HUES48 (cell line): ENCODE results near the gene SMC6.

Experiments used
- H3K27ac ChIP-seq: one replicate; pipeline ENCODE4 v1.7.0; 2013; ENCODE audit warnings: low read depth, low read length, inconsistent platforms
- H3K27me3 ChIP-seq: 2 replicates; pipeline ENCODE4 v1.6.1; 2013; ENCODE audit warnings: mild to moderate bottlenecking, low read length; ENCODE audit not compliant: control insufficient read depth, insufficient read depth
- H3K36me3 ChIP-seq: 2 replicates; pipeline ENCODE4 v1.6.1; 2013; ENCODE audit warnings: low read length; ENCODE audit not compliant: control insufficient read depth, insufficient read depth
- H3K4me1 ChIP-seq: 2 replicates; pipeline ENCODE4 v1.6.1; 2013; ENCODE audit warnings: mild to moderate bottlenecking, low read length; ENCODE audit not compliant: control insufficient read depth, insufficient read depth
- H3K4me3 ChIP-seq: 2 replicates; pipeline ENCODE4 v1.5.1; 2013; ENCODE audit warnings: mild to moderate bottlenecking, low read depth, low read length
- H3K9ac ChIP-seq: 2 replicates; pipeline ENCODE4 v1.6.1; 2013; ENCODE audit warnings: mild to moderate bottlenecking, low read depth, low read length, moderate library complexity
- H3K9me3 ChIP-seq: 2 replicates; pipeline ENCODE4 v1.6.1; 2013; ENCODE audit warnings: low read length; ENCODE audit not compliant: control insufficient read depth, insufficient read depth

The SMC6 gene

GRCh38 chr2:17630089-17630488, 123.5 kb downstream of the SMC6 start:
- no peak overlapping the region for H3K27ac ChIP-seq
- H3K9ac ChIP-seq, result no peak overlapping the region
- no peaks in the 10 kb centered on the region for H3K36me3 ChIP-seq
- no peak overlapping the region for H3K4me3 ChIP-seq
- no peaks in the 10 kb centered on the region for H3K27me3 ChIP-seq
- no peaks in the 10 kb centered on the region; the same call in 1 of the 2 replicates for H3K4me1 ChIP-seq
- 0 out of 2 replicates have a peak, but pooled peaks cover 2% of the 10 kb centered on the region for H3K9me3 ChIP-seq

- no peaks in the 10 kb centered on the region for H3K36me3 ChIP-seq
- H3K27ac ChIP-seq, result no peak overlapping the region
- no peaks in the 10 kb centered on the region for H3K27me3 ChIP-seq
- H3K9ac ChIP-seq, result no peak overlapping the region
- H3K9me3 ChIP-seq, result 0 out of 2 replicates have a peak, but pooled peaks cover 2% of the 10 kb centered on the region
- no peaks in the 10 kb centered on the region; the same call in 1 of the 2 replicates for H3K4me1 ChIP-seq
- no peak overlapping the region for H3K4me3 ChIP-seq
Measured at GRCh38 chr2:17628349-17629261, 125.0 kb downstream of the SMC6 start.

DNA sequence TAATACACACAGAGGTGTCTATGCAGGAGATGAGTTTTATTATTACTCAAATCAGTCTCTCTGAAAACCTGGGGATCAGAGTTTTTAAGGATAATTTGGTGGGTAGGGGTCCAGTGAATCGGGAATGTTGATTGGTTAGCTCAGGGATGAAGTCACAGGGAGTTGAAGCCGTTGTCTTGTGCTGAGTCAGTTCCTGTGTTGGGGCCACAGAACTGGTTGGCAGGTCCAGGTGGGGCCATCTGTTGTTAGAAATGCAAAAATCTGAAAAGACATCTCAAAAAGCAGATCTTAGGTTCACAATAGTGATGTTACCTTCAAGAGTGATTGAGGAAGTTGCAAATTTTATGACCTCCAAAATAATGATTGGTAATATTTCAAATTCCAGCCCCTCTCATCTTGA, 126.2 kb downstream of the SMC6 start:
- Histone ChIP-seq H3K27me3 (no peaks in the 10 kb centered on the region), H3K36me3 (no peaks in the 10 kb centered on the region), H3K27ac (no peak overlapping the region), H3K4me3 (no peak overlapping the region), H3K9me3 (0 out of 2 replicates have a peak, but pooled peaks cover 2% of the 10 kb centered on the region), H3K9ac (no peak overlapping the region), H3K4me1 (no peaks in the 10 kb centered on the region; the same call in 1 of the 2 replicates)

- no peaks in the 10 kb centered on the region; the same call in 1 of the 2 replicates for H3K4me1 ChIP-seq
- H3K27ac ChIP-seq, result no peak overlapping the region
- no peak overlapping the region for H3K9ac ChIP-seq
- H3K4me3 ChIP-seq, result no peak overlapping the region
- H3K36me3 ChIP-seq, result no peaks in the 10 kb centered on the region
- H3K27me3 ChIP-seq, result no peaks in the 10 kb centered on the region
- H3K9me3 ChIP-seq, result 0 out of 2 replicates have a peak, but pooled peaks cover 2% of the 10 kb centered on the region
Measured at GRCh38 chr2:17626986-17627385, 126.6 kb downstream of the SMC6 start.

DNA sequence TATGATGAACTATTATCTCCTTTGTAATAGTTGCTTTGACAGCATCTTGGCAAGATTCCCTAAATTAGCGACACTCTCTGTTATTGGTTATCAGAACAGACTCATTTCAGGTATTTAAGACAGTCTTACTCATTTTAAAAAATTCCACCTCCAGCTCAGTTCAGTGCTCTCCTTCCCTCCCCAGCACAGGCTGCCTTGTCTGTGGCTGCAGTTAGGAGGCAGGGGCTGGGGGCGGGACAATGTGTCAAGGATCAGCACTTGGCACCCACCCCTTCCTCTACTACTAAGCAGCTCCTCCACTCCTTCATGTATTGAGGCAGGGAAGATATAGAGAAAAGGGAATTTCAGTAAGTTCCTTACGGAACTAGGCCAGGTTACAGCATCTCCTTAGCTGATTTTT, 128.2 kb downstream of the SMC6 start:
- H3K4me1 ChIP-seq, result peaks cover 6% of the 10 kb centered on the region
- no peak overlapping the region for H3K27ac ChIP-seq
- H3K9ac ChIP-seq, result no peak overlapping the region
- H3K4me3 ChIP-seq, result no peak overlapping the region
- H3K36me3 ChIP-seq, result no peaks in the 10 kb centered on the region
- no peaks in the 10 kb centered on the region for H3K27me3 ChIP-seq
- 0 out of 2 replicates have a peak, but pooled peaks cover 2% of the 10 kb centered on the region for H3K9me3 ChIP-seq

DNA sequence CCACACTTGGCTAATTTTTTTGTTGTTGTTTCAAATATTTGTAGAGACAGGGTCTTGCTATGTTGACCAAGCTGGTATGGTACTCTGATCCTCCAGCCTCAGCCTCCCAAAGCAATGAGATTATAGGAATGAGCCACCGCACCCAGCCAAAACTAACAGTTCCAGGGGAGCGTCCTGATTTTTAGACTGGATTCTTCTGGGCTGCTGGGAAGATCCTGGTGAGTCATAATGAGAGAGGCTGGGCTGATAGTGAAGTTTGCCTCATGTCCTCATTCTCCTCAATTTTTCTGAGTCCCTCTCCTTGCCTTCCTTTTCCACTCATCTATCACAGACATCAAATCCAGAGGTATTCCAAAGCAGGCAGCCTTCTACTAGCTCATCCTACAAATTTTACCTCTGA, 131.8 kb downstream of the SMC6 start:
- Histone ChIP-seq H3K4me3 (no peak overlapping the region), H3K27me3 (no peaks in the 10 kb centered on the region), H3K36me3 (no peaks in the 10 kb centered on the region), H3K27ac (no peak overlapping the region), H3K9ac (no peak overlapping the region), H3K4me1 (peaks cover 12% of the 10 kb centered on the region), H3K9me3 (no peaks in the 10 kb centered on the region)

- Histone ChIP-seq H3K27ac (no peak overlapping the region), H3K9me3 (no peaks in the 10 kb centered on the region), H3K27me3 (no peaks in the 10 kb centered on the region), H3K36me3 (no peaks in the 10 kb centered on the region), H3K9ac (no peak overlapping the region), H3K4me3 (no peak overlapping the region), H3K4me1 (peaks cover 12% of the 10 kb centered on the region)
Measured at GRCh38 chr2:17620841-17621240, 132.8 kb downstream of the SMC6 start.

- no peaks in the 10 kb centered on the region for H3K36me3 ChIP-seq
- no peaks in the 10 kb centered on the region for H3K9me3 ChIP-seq
- H3K27me3 ChIP-seq, result no peaks in the 10 kb centered on the region
- no peak overlapping the region for H3K27ac ChIP-seq
- peaks cover 14% of the 10 kb centered on the region for H3K4me1 ChIP-seq
- H3K4me3 ChIP-seq, result no peak overlapping the region
- H3K9ac ChIP-seq, result no peak overlapping the region
Measured at GRCh38 chr2:17620280-17620679, 133.3 kb downstream of the SMC6 start.

- H3K36me3 ChIP-seq, result no peaks in the 10 kb centered on the region
- peaks cover 29% of the 10 kb centered on the region for H3K4me1 ChIP-seq
- no peak overlapping the region for H3K4me3 ChIP-seq
- H3K9me3 ChIP-seq, result no peaks in the 10 kb centered on the region
- H3K9ac ChIP-seq, result no peak overlapping the region
- no peaks in the 10 kb centered on the region for H3K27me3 ChIP-seq
- H3K27ac ChIP-seq, result no peak overlapping the region
Measured at GRCh38 chr2:17617955-17618354, 135.7 kb downstream of the SMC6 start.

- no peak overlapping the region for H3K4me3 ChIP-seq
- H3K27ac ChIP-seq, result no peak overlapping the region
- H3K36me3 ChIP-seq, result no peaks in the 10 kb centered on the region
- H3K9ac ChIP-seq, result no peak overlapping the region
- no peaks in the 10 kb centered on the region for H3K27me3 ChIP-seq
- H3K4me1 ChIP-seq, result peaks cover 29% of the 10 kb centered on the region
- no peaks in the 10 kb centered on the region for H3K9me3 ChIP-seq
Measured at GRCh38 chr2:17617516-17617915, 136.1 kb downstream of the SMC6 start.

DNA sequence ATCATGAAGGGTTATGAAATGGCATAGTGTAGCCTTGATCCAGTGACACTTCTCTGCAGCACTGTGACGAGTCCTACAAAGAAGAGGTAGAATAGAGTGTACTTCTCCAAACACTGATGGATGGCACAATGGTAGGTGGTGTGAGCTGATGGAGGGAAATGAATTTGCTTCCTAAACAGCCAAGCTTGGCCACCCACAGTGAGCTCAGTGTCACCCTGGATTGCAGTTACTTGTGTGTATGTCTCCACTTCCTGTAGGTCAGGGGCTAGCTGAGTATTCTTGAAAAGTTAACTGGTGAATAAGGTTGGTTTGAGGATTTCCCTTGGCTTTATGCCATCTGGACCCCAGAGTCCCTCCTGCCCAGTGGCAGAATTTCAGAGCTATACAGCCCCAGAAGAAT, 137.2 kb downstream of the SMC6 start:
- Histone ChIP-seq H3K36me3 (no peaks in the 10 kb centered on the region), H3K9ac (no peak overlapping the region), H3K27me3 (no peaks in the 10 kb centered on the region), H3K9me3 (no peaks in the 10 kb centered on the region), H3K4me3 (no peak overlapping the region), H3K4me1 (peaks cover 29% of the 10 kb centered on the region), H3K27ac (no peak overlapping the region)
